Liver (tissue), 2 donors: Measurements from ENCODE around the gene UBAP2L.
"Not testable (repeated sequence)": the region's sequence is repeated elsewhere in the genome, so short reads cannot be mapped to it uniquely, and the experiment has no call there.

Experiments
- CTCF ChIP-seq: fragments of 150-350 bp; IDR thresholded peaks from 2 replicates; pipeline ENCODE4 v1.5.1; 2017; ENCODE audit warnings: improper control_type of control experiment, low read depth, low read length; ENCODE audit not compliant: missing input control
- MAX ChIP-seq: IDR thresholded peaks from 2 replicates; pipeline ENCODE4 v1.6.1; 2016; ENCODE audit warnings: antibody characterized with exemption
- donor health status: healthy.

- TF ChIP-seq CTCF, MAX: not testable (repeated sequence)
Observed at GRCh38 chr1:154233127-154233526, 12.4 kb downstream of the UBAP2L start.
